Prostate gland (tissue), 2 donors: Measurements from ENCODE around the gene ZAP70. TPM values are rescaled to one million over a fixed set of nuclear protein-coding genes. Genes with fewer than 3 reads are reported as not detected.

Experiments used
- DNase-seq: peaks from one replicate; pipeline ENCODE4 v3.0.0-alpha.2; 2019; ENCODE audit warnings: low spot score
- H3K27ac ChIP-seq, 2 donors: fragments of 200-600 bp; sonication (generic); 2 replicates each; pipeline ENCODE4 v1.5.1; 2017 to 2019
- H3K27me3 ChIP-seq: fragments of 200-600 bp; sonication (generic); replicated peaks from 2 replicates; pipeline ENCODE4 v1.5.1; 2019; ENCODE audit not compliant: insufficient read depth
- H3K36me3 ChIP-seq, 2 donors: fragments of 200-600 bp; sonication (generic); 1 replicate in 1 of 2; 2 replicates in 1 of 2; pipeline versions ENCODE4 v1.5.1 to v1.8.1; 2017 to 2019
- H3K4me1 ChIP-seq: fragments of 200-600 bp; sonication (generic); replicated peaks from 2 replicates; pipeline ENCODE4 v1.5.1; 2019
- H3K4me3 ChIP-seq, 2 donors: fragments of 200-600 bp; sonication (generic); 2 replicates each; pipeline ENCODE4 v1.5.1; 2017 to 2019
- H3K9me3 ChIP-seq: fragments of 200-600 bp; sonication (generic); 2 replicates; pipeline ENCODE4 v1.5.1; 2017
- POLR2A ChIP-seq: fragments of 450-650 bp; IDR thresholded peaks from one replicate; pipeline ENCODE4 v1.6.1; 2016; ENCODE audit warnings: antibody characterized with exemption, mild to moderate bottlenecking
- POLR2AphosphoS5 ChIP-seq: sonication (generic); formaldehyde crosslinking; IDR thresholded peaks from one replicate; pipeline ENCODE4 v1.6.1; 2017; ENCODE audit warnings: antibody characterized with exemption
- WGBS: methylation state at CpG from one replicate; pipeline ENCODE4 v1.1.5; 2018; 5-methylcytosine and 5-hydroxymethylcytosine counted together
- intact Hi-C: fragments of 100-400 bp; cut with DNase I; formaldehyde crosslinking; loops from one replicate; pipeline ENCODE4 v1.14.2; 2022
- total RNA-seq, 2 donors: library from RNA; depleted of rRNA; stranded (reverse); fragments of >200 nt; gene quantifications; one replicate each; pipeline ENCODE4 v1.1.0, GENCODE V29; 2016
- TF ChIP-seq, protein P1 (sequence below), 4 experiments: fragments of 200-600 bp in 2 of 4; fragments of 450-650 bp in 2 of 4; sonication (generic) in 2 of 4; IDR thresholded peaks; 1 replicate in 3 of 4; 2 replicates in 1 of 4; pipeline ENCODE4 v1.5.1; 2016 to 2019; ENCODE audit warnings: antibody characterized with exemption in 4 of 4, mild to moderate bottlenecking in 2 of 4, moderate library complexity in 2 of 4

ZAP70 gene
- total RNA-seq, 2 donors from 2014 or later: 1.8 to 3.9 TPM

DNA sequence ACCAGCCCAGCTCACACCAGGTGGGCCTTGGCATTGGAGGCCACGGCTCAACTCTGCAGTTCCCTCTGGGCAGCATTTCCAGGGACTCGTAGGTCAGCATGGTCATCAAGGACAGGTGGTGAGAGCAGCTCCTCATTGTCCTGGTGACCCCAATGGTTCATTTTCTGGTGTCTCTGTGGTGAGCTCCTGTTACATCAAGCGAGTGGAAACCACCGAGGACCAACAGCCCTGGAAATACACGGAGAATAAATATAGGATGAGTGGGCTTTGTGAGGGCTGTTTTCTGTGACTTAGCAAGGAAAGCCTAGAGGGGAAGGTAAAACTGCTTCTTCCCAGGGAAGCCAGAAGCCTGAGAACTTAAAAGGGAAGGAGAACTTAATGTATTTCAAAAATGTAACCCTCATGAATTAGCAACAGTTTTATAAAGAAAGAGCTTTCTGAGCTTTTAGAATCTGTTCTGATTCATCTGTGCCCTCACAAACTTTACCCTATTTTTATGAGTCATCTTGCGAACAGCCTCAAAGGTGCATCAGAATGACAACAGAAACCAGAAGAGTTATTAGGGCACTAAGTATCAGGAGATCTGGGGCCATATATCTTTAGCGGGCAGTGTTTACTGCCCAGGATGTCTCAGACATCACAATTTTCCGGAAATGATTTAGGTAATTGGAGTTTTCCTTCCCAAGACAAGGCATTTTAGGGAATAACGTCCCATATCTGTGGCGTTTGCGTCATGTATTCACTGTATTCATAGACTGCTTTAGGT is 25.1 kb upstream of the ZAP70 start:
- DNase-seq: no peak
- H3K36me3 ChIP-seq: no peaks in the 10 kb centered on the region
- H3K4me3 ChIP-seq: no peak overlapping the region
- H3K27ac ChIP-seq: no peak overlapping the region
- H3K9me3 ChIP-seq: no peaks in the 10 kb centered on the region
- no peak for TF ChIP-seq POLR2AphosphoS5
- TF ChIP-seq, protein P1, sequence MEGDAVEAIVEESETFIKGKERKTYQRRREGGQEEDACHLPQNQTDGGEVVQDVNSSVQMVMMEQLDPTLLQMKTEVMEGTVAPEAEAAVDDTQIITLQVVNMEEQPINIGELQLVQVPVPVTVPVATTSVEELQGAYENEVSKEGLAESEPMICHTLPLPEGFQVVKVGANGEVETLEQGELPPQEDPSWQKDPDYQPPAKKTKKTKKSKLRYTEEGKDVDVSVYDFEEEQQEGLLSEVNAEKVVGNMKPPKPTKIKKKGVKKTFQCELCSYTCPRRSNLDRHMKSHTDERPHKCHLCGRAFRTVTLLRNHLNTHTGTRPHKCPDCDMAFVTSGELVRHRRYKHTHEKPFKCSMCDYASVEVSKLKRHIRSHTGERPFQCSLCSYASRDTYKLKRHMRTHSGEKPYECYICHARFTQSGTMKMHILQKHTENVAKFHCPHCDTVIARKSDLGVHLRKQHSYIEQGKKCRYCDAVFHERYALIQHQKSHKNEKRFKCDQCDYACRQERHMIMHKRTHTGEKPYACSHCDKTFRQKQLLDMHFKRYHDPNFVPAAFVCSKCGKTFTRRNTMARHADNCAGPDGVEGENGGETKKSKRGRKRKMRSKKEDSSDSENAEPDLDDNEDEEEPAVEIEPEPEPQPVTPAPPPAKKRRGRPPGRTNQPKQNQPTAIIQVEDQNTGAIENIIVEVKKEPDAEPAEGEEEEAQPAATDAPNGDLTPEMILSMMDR (IDR thresholded peaks at IDR 0.05): no peak
- H3K4me1 ChIP-seq: no peaks in the 10 kb centered on the region
- H3K27me3 ChIP-seq: no peaks in the 10 kb centered on the region
- whole genome bisulfite sequencing: 83% methylated on average over 11 of the region's 11 CpGs
- intact Hi-C loops: no loop called here

DNA sequence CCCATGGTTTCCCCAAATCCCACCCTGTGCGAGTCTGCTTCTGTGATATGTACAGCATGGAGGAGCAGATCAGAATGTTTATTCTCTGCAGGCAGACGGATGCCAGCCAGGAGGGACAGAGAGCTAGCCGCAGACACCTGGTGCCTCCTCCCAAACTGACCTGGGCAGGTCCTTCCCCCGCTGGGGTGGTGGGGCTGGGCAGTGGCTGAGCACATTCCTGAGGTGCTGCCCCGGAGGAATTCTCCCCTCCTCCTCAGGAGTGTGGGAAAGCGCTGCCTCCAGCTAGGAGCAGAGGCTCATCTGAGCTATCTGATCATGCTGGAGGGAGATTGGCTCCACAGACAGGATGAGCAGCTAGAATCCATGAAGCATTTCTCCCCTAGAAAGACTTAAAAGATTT is 22.2 kb upstream of the ZAP70 start:
- intact Hi-C loops: loop anchor here (10.0 kb wide), 2 partner anchors 46 to 96 kb away; partner anchors contain the start of gene COX5B
- Histone ChIP-seq H3K27ac (no peak overlapping the region), H3K27me3 (no peaks in the 10 kb centered on the region), H3K9me3 (no peaks in the 10 kb centered on the region), H3K4me3 (no peak overlapping the region), H3K4me1 (no peaks in the 10 kb centered on the region), H3K36me3 (no peaks in the 10 kb centered on the region)
- WGBS: 44% methylated on average over 6 of the region's 6 CpGs
- DNase-seq: no peak
- TF ChIP-seq, protein P1 (IDR thresholded peaks at IDR 0.05): no peak
- TF ChIP-seq POLR2AphosphoS5 (no peak), POLR2A (no peak)

DNA sequence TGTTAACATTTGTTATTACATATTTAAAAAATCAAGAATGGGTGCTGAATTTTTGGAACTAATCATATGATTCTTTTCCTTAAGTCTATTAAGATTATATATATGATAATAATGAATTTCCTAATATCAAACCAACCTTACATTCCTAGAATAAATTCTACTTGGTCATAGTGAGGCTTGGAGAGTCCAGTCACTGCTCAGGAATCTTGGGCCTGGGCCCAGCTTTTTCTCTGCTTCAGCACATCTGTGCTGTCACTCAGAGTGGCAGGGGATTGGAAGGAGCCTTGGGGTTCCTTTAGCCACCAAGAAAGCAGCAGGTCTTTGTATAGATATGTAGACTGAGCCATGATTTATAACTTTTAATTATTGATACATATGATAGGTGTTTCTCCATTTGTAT is 19.9 kb upstream of the ZAP70 start:
- Histone ChIP-seq H3K36me3 (no peaks in the 10 kb centered on the region), H3K4me1 (no peaks in the 10 kb centered on the region), H3K27ac (no peak overlapping the region), H3K27me3 (no peaks in the 10 kb centered on the region), H3K4me3 (no peak overlapping the region), H3K9me3 (no peaks in the 10 kb centered on the region)
- intact Hi-C loops: loop anchor here (10.0 kb wide), 2 partner anchors 49 to 99 kb away; partner anchors contain the start of gene COX5B
- DNase-seq: no peak
- TF ChIP-seq POLR2A: no peak

DNA sequence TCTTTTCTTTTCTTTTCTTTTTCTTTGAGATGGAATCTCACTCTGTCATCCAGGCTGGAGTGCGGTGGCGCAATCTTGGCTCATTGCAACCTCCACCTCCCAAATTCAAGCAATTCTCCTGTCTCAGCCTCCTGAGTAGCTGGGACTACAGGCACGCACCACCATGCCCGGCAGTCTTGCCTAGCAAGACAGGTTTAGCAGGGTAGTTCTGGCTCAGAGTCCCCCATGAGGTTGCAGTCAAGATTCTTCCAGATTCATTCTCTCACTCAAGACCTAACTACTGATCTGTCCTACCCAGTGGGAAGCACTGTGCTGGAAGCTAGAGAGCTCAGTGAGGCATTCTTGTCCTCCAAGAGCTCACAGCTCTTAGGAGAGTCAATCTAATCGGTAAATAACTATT is 17.6 kb upstream of the ZAP70 start:
- 78% methylated on average over 5 of the region's 5 CpGs for WGBS
- intact Hi-C loops: loop anchor here (10.0 kb wide), 2 partner anchors 51 to 101 kb away; partner anchors contain the start of gene COX5B
- TF ChIP-seq POLR2AphosphoS5 (no peak), POLR2A (no peak)
- TF ChIP-seq, protein P1 (IDR thresholded peaks at IDR 0.05): no peak

DNA sequence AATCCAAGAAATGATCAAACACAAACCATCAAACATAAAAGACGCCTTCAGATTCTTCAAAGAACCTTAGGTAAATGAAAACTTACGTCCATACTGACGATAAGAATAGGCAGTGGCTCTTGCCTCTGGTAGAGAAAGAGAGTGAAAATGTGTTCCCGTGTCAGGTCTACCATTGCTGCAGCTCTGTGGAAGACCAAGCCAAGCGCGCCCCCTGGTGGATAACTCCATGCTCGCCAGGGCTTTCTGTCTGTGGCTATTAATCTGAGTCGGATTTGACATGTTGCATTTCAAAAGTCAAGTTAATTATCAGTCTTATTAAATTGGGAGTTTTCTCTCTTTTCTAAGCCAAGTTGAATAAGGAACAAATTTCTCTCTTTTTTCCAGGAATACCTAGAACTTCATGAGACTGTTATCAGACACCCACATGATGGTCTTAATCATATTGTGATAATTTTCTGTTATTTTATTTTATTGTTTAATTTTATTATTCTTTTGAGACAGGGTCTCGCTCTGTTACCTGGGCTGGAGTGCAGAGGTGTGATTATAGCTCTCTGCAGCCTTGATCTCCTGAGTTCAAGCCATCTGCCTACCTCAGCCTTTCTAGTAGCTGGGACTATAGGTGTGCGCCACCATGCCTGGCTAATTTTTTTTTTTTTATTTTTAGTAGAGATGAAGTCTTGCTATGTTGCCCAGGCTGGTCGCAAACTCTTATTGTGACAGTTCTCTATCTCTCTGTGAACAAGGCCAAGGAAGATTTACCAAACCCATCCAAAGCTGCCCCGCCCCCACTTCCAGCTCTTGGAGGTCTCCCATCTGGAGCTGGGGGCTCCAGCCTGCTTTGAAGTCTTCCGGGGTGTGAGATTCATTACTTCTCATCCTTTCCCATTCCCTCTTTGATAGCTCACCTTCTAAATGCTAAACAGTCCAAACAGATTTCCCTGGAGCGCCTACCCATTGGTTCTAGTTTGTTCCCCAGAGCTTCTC is 15.8 kb upstream of the ZAP70 start:
- peak; percentile 90 for DNase-seq
- H3K9me3 ChIP-seq: no peaks in the 10 kb centered on the region
- intact Hi-C loops: loop anchor here (10.0 kb wide), 2 partner anchors 53 to 103 kb away; partner anchors contain the start of gene COX5B
- no peak overlapping the region for H3K4me3 ChIP-seq
- no peaks in the 10 kb centered on the region for H3K27me3 ChIP-seq
- no peak overlapping the region for H3K27ac ChIP-seq
- 29% methylated on average over 14 of the region's 14 CpGs for WGBS
- no peaks in the 10 kb centered on the region for H3K36me3 ChIP-seq
- H3K4me1 ChIP-seq: no peaks in the 10 kb centered on the region
- TF ChIP-seq POLR2AphosphoS5: peak; percentile 78
- TF ChIP-seq, protein P1 (IDR thresholded peaks at IDR 0.05): peak; percentile 91 to 98 (median 96)
- TF ChIP-seq POLR2A: no peak

More for the DNA sequence above, 17.6 kb upstream of the ZAP70 start:
- Histone ChIP-seq H3K27me3 (no peaks in the 10 kb centered on the region), H3K36me3 (no peaks in the 10 kb centered on the region), H3K4me1 (no peaks in the 10 kb centered on the region), H3K9me3 (no peaks in the 10 kb centered on the region), H3K27ac (no peak overlapping the region), H3K4me3 (no peak overlapping the region)
- no peak for DNase-seq
